CD4-positive, alpha-beta T cell treated with Interferon alpha-2 for 1 hour (primary cell): ENCODE data around the gene CSE1L.
A peak's percentile ranks its signal among the peaks of the same experiment; 100 is the strongest.
"Not testable (repeated sequence)": the region's sequence is repeated elsewhere in the genome, so short reads cannot be mapped to it uniquely, and the experiment has no call there.

Experiments
- DNase-seq, 2 donors: peaks; one replicate each; pipeline ENCODE4 v3.0.0-alpha.2; 2020 to 2022

The CSE1L gene

DNA sequence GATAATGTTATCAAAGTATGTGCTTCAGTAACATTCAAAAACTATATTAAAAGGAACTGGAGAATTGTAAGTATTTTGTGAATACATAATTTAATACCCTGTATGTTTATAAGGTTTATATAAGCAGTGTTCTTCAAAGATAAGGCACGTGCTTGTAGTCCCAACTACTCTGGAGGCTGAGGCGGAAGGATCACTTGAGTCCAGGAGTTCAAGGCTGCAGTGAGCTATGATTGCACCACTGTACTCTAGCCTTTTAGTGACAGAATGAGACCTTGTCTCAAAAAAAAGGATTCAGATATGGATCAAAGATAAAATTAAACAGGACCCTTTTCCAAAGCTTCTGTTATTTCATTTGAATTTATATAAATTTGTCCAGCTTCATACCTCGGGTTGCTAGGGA, 17.2 kb downstream of the CSE1L start:
- DNase-seq: no peak

DNA sequence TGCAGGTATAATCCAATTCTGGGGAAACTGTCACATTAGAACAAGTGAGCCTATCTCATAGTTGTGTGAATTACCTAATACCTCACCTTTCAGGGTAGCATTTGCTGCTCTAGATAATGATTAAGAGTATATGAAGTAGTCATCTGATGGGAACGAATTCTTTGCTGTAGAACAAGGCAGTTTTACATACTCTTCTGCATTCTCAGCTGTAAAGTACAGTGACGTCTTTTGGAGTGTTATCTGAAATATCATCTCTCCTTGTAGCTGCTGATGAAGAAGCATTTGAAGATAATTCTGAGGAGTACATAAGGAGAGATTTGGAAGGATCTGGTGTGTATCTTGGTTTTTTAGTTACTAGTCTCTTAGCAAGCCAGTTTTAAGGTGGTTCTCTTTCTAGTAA, 28.4 kb downstream of the CSE1L start:
- no peak for DNase-seq

DNA sequence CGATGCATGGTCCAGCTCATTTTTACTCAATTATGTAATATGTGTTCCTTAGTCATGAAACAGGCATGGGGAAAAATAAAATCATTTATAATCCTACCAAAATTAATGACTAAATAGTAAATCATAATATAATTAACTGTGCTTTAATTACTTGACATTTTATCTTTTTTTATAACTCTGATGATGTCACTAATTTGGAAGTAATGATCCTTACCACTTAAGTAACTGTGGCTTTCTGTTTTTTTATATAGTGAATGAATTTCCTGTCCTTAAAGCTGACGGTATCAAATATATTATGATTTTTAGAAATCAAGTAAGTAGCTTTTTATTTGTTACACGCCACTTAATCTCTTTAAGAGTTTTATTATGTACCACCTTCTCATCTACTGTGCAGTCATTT, 32.2 kb downstream of the CSE1L start:
- DNase-seq: no peak

DNA sequence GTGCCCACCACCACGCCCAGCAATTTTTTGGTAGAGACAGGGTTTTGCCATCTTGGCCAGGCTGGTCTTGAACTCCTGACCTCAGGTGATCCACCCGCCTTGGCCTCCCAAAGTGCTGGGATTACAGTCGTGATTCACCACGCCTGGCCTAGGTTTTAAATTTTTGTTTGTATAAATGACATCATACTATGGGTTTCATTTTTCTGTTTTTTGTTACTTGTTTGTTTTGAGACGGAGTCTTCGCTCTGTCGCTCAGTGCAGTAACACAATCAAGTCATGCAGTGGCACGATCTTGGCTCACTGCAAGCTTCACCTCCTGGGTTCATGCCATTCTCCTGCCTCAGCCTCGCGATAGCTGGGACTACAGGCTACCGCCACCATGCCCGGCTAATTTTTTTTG, 36.2 kb downstream of the CSE1L start:
- DNase-seq: not testable (repeated sequence)

DNA sequence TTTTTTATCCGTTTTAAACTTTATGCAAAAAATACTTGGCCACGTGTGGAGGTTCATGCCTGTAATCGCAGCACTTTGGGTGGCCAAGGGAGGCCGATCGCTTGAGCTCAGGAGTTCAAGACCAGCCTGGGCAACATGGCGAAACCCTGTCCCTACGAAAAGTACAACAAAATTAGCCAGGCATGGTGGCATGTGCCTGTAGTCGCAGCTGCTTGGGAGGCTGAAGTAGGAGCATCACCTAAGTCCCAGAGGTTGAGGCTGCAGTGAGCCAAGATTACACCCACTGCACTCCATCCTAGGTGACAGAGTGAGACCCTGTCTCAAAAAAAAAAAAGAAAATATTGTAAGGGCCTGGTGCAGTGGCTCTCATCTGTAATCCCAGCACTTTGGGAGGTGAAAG, 45.0 kb downstream of the CSE1L start:
- DNase-seq: no peak

DNA sequence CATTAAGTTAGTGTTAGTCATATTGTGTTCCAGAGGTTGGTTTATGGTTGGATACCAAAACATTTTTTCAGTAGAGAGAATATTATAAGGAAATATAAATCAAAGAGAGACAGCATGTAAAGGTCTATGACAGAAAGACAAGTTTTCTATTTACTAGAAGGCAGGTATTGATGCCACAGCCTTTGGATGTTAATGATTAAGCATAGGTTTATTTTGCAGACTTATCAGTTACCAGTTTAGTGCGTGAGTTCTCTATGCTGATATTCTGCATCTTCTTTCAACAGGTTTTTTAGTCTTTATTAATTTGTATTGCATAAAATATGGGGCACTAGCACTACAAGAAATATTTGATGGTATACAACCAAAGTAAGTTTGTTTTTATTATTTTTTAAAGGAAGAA, 45.6 kb downstream of the CSE1L start:
- DNase-seq: no peak

DNA sequence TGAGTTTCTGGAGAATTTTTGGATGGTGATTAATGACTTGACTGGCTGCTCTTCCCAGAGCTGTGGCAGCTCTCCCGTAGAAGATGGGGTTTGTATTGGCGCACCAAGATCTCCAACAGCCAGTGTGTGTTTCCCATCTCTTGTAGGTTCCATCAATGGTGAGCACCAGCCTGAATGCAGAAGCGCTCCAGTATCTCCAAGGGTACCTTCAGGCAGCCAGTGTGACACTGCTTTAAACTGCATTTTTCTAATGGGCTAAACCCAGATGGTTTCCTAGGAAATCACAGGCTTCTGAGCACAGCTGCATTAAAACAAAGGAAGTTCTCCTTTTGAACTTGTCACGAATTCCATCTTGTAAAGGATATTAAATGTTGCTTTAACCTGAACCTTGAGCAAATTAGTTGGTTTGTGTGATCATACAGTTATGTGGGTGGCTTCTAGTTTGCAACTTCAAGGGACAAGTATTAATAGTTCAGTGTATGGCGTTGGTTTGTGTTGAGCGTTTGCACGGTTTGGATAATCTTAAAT, 50.2 kb downstream of the CSE1L start:
- no peak for DNase-seq

DNA sequence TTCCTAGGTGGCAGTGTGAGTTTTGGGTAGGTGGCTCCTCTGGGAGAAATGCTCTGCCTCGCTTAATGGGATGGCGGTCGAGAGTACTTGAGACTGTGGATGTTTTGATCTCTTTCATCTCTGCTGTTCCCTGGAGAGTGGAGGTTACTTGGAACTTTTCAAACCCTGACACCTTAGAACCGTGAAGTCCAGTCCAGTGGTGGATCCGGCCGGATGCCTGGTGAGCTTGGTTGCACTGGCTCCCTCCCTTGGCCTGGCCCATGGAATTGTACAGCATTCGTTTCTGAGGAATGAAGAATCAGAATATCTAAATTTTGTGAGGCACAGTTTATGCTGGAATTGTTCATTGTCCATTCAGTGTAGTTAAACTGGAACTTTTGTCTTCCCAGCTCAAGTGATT, 51.0 kb downstream of the CSE1L start:
- no peak for DNase-seq

DNA sequence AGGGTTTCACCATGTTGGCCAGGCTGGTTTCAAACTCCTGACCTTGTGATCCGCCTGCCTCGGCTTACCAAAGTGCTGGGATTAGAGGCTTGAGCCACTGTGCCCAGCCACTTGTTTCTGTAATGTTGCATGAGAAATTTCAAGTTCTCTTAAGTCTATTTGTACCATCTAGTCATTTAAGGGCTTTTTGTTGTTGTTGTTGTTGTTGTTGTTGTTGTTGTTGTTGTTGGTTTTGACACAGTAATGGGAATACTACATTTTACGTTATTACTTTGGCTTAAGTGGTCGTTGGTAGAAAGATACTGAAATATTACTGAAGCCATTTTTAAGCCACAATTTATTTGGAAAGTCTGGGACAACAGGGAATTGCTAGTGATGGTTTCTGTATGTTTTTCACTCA, 52.0 kb downstream of the CSE1L start:
- no peak for DNase-seq

DNA sequence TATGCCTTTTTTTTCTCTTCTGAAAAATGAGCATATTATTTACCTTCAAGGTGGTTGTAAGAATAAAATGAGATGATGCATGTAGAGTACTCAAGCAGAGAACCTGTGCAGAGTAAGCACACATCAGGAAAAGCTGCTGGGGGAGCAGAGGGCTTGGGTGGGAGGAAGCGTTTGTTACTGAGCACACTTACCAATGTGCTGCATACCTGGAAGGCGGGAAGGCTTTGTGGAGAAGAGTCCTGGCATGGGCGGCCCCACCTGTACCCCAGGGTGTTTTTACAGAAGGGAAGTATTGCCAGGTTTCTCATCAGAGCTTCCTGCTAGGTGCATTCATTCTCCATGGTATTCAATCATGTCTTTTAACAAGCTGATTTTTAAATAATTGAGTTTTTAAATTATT, 52.9 kb downstream of the CSE1L start:
- DNase-seq: no peak

DNA sequence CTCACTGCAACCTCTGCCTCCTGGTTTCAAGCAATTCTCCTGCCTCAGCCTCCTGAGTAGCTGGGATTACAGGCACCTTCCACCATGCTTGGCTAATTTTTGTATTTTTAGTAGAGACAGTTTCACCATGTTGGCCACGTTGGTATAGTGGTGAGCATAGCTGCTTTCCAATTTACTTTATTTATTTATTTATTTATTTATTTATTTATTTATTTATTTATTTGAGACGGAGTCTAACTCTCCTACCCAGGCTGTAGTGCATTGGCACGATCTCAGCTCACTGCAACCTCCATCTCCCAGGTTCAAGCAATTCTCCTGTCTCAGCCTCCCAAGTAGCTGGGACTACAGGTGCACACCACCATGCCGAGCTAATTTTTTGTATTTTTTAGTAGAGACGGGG, 54.2 kb downstream of the CSE1L start:
- DNase-seq: not testable (repeated sequence)

DNA sequence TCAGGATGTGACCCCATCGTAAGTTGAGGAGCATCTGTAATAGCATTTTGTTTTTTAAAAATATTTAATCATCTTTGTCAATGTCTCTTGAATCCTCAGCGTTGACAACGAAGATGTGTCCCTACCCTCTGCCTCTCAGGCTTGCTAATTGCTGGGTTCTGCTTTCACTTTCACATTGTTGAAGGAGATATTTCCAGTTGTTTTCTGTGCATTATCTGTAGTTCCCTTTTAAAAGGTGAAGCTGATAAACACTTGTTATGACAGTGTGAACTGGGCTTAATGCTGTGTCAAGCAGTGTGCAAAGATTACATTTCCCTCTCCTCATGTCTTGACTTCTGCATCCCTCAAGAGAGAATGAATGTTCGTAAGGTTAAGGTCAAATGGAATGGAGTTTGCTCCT, 54.9 kb downstream of the CSE1L start:
- peak in 1 of 2 donors; percentile 9 for DNase-seq

DNA sequence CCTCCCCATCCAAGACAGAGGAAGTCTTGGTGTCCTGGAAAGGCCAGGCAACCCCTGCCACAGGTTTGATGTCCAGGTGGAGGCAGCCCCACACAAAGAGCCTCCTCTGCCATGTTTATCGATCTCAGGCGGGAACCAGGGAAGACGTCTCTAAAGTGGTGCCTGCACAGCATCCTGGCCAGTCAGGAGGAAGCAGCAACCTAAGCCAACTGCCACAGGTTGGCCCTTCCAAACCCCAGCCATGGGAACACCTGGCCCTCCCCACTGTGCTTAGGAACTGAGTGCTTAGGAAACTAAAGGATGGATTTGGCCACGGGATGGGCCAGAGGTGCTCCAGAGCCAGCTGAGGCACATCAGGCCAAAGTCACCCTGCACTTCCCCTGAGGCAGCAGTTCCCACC, 56.9 kb downstream of the CSE1L start:
- no peak for DNase-seq

DNA sequence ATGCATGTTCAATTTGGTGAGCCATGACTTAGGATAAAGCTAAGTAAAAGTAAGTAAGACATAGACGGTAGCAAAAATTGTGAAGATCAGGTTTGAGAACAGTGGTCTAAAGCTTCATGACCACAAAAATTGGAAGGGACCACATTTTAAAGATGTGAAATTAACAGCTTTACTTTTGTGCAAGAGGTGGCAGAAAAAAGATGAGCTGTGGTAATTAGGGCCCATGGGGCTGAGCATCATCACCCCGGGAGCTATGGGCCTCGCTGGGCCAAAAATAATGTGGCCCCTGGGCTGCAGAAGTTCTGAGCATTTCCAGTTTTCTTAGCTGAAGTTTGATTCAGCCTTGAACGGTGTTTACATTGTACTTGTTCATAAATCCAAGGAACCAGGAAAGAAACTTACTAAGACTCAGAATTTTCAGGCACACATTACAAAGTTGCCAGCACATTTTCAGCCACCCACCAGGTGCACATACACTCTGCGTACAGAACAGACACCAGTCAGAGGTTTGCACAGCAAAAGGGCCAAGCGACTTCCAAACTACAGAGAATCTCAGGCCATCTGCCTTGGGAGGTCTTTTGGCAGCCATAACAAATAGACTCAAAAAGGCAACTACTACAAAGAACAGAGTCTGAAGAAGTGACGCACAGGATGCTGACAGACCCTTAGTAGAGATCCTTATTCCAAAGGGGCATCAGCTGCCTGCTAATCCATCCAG, 57.7 kb downstream of the CSE1L start:
- DNase-seq: no peak

DNA sequence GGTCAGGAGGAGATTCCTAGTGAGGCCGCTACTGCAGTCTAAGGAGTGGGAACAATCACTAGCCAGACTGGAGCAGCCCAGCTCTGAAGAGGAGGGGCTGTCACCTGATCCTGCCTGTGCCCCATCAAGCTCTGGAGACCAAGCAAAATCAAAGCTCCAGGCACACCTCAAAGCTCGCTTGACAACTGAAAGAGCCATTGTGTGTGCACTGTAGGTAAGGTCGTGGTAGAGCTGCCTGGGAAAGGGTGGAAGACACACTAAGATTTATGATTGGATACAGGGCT, 58.2 kb downstream of the CSE1L start:
- no peak for DNase-seq

DNA sequence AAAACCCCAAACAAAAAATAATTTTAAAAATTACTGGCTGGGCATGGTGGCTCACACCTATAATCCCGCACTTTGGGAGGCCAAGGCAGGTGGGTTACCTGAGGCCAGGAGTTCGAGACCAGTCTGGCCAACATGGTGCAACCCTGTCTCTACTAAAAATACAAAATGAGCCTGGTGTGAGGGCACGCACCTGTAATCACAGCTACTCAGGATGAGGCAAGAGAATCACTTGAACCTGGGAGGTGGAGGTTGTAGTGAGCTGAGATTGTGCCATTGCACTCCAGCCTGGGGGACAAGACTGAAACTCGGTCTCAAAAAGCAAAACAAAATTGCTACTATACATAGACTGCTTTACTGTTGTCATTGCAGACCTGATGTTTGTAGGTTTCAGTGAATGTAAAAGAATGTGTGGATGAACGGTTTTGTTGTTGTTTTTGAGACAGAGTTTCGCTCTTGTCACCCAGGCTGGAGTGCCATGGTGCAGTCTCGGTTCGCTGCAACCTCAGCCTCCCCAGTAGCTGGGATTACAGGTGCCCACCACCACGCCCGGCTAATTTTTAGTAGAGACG, 59.0 kb downstream of the CSE1L start:
- DNase-seq: not testable (repeated sequence)

DNA sequence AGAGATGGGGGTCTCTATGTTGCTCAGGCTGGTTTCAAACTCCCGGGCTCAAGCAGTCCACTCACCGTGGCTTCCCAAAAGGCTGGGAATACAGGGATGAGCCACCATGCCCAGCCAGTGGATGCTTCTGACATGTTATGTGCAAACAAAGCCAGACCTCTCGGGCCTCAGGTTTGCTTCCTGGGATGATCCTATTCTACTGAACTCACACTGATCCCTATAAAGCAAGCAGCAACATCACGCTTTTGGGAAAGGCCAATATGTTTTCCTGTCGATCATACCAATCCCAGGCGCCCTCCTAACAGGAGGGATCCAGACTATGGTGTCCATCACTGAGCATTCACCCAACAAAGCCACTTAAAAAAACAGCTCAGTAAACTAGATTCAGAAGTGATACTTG, 60.2 kb downstream of the CSE1L start:
- no peak for DNase-seq

DNA sequence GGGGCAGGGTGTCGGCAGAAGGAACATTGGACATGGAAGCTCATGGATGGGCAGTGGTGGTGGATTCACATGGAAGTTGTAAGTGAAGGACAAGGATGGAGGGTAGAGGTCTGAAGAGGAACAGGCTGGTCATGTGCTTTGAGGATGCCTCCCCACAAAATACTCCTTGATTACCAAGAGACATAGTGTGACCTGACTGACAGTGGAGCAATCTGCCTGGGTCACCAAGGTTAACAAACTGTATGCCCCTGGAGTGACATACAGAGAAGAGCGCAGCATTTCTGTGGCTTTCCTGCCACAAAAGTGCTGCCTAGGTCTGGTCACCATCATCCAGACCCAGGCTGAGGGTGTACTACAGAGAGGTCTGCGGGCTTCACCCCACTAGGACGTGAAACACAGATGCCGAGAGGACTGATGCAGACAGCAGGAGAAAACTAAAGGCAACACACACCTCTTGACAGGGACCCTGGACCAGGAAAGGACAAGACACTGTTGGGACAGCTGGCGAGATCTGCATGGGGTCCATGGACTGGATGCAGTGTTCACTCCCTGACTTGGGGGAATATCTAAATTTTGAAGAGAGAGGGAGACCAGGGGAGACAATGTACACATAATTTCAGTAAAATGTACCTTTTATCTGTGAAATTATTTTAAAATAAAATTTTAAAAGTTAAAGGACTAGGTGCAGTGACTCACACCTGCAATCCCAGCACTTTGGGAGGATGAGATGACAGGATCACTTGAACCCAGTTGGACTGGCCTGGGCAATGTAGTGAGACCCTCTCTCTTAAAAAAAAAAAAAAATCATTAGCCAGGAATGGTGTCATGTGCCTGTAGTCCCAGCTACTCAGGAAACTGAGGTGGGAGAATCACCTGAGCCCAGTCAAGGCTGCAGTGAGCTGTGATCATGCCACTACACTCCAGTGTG, 64.9 kb downstream of the CSE1L start:
- no peak for DNase-seq

DNA sequence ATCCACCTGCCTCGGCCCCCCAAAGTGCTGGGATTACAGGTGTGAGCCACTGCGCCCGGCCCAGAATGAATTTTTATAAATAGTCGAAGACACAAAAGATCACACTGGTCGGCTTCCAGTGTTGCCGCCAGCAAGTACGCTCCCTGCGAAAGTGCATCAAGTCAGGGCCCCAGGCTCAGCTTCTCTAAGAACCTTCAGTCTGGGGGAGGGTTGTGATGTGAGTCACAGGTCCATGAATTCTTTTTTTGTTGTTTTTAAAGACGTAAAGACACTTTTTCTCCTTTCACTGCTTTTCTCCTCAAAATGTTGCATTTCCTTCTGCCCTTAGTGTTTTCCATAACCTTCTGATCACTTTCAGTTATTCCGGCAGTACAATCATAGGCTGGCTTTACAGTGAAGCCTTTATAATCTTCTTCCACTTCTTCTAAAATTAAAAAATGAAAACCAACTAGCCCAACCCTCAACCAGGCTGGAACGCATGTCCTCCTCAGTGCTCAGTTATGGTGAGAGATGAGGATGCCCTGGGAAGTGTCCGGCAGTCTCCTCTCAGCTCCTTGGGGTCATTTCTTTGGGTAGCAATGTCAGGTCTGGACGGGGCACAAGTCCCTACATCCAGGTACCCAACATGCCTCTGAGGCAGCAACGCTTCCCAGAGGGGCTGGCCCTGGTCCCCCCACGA, 66.6 kb downstream of the CSE1L start:
- no peak for DNase-seq

DNA sequence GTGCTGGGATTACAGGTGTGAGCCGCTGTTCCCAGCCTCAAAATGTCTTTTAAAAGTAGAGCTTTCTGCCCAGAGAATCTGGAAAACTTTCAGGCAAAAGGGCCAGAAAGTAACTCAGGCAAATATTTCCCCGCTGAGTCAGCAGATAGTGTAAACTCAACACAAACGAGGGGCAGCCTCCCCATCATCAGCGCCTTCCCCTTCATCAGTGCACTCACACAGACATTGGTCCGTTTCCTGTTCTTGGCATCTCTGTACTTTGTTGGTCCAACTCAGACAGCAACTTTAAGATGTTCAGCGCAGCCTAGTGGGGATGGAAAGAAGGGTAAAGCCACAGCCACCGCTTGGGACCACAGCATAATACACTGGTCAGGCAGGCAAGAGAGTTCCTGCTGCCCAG, 69.5 kb downstream of the CSE1L start:
- DNase-seq: no peak

DNA sequence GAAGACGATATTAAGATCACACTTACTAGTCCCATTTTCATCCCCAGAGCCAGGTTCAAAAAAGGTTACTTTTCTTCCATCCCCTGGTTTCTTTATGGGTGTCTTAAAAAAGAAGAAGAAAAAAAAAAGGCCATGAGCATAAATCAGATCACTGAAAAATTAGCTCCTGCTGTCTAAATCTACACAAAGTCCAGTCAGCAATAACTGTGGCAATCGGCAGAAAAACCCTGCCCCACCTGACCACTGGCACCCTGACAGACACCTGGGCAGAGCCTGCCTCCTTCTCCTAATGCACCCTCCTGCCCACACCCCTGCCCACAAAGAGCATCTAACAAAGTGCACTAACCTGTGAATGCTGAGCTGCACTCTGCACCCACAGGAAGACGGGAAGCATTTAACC, 72.2 kb downstream of the CSE1L start:
- DNase-seq: no peak

DNA sequence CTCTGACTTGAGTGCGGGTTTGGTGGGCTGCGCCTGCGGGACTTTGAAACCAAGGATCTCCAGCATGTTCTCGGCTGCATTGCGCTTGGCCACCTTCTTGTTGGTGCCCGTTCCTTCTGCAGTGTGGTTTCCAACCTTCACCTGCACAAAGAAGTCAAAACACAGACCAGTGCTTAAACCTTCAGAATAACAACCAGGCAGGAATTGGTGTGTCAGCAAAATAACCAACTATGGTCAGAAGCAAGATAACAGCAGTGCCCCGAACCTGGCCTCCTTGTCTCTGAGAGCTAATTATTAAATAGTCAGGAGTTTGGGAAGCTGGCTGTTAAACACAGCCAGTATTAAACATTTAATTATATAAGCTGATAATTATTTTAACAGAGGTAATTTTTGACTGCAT, 73.9 kb downstream of the CSE1L start:
- no peak for DNase-seq

DNA sequence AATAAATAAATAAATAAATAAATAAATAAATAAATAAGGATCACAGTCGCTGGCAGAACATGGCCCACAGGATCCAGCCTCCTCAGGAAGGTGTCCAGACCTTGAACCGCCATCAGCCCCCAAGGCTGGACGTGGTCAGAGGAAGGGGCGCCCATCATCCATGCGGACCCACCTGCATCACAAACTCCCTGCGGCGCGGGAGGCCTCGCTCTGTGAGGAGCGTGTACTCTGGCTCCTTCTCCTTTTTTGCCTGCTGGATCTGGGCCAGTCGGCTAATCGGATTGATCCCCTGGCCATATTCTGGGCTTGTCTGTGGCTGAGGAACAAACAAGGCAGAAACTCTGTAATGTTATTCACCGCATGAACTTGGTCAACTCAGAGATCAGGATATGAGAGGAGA, 76.8 kb downstream of the CSE1L start:
- no peak for DNase-seq

DNA sequence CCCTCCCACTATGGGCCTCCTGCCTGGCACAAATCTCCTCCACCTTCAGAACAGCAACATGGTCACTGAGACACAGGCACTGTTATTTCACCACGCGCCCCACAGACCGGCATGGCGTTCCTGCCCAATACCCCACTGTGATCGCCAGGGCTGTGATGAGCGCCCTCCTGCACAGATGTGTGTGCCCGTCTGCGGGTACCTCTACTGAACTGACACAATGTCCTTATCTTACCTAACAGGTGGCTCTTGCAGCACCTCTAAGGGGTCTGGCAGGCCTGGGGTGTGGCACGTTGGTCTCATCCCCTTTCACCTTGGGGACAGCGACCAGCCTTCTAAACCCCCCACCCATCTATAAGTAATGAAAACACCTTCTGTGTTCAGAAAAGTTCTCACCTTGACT, 77.9 kb downstream of the CSE1L start:
- DNase-seq: no peak
